PFSK-1 (cell line): Measurements from ENCODE around the gene FREM1.

ENCODE experiments used
- FOXP2 ChIP-seq: optimal IDR thresholded peaks from 2 replicates; pipeline ENCODE3; 2011; ENCODE audit warnings: borderline replicate concordance, control low read depth, inconsistent platforms; ENCODE audit not compliant: insufficient read depth; ENCODE audit errors: extremely low read length, extremely low read depth
- POLR2AphosphoS5 ChIP-seq: IDR thresholded peaks from 2 replicates; pipeline ENCODE4 v1.6.1; 2012; ENCODE audit warnings: low read depth, mild to moderate bottlenecking, control low read depth, low read length, moderate library complexity
- REST ChIP-seq, 2 experiments: IDR thresholded peaks; 2 replicates each; pipeline versions ENCODE4 v1.6.1 to v1.8.0; 2011 to 2012; ENCODE audit warnings: low read depth in 2 of 2, low read length in 2 of 2, control low read depth in 1 of 2, inconsistent platforms in 1 of 2, mild to moderate bottlenecking in 1 of 2, moderate library complexity in 1 of 2; ENCODE audit not compliant: insufficient read depth in 1 of 2
- SIN3A ChIP-seq: IDR thresholded peaks from 2 replicates; pipeline ENCODE4 v1.6.1; 2012; ENCODE audit warnings: mild to moderate bottlenecking, low read length, moderate library complexity, borderline replicate concordance; ENCODE audit not compliant: insufficient read depth
- TAF1 ChIP-seq: IDR thresholded peaks from 2 replicates; pipeline ENCODE4 v1.6.1; 2012; ENCODE audit warnings: low read length, control low read depth, borderline replicate concordance; ENCODE audit not compliant: insufficient read depth

GRCh38 chr9:14749741-14750211 is 160.5 kb downstream of the FREM1 start:
- TF ChIP-seq SIN3A (no peak), REST (IDR thresholded peaks at IDR 0.05; ENCODE audit: insufficient read depth in 1 of 2, low read depth in 2 of 2, low read length in 2 of 2) (no peak), POLR2AphosphoS5 (no peak), TAF1 (no peak), FOXP2 (no peak)
